H1 (cell line): ENCODE data around the gene NELFB. TPM values are rescaled to one million over a fixed set of nuclear protein-coding genes. Genes with fewer than 3 reads are reported as not detected.
A peak's percentile ranks its signal among the peaks of the same experiment; 100 is the strongest.

Experiments used
- CTCF ChIA-PET: fragments of 300-600 bp; sonication (Branson Sonifier 250); formaldehyde crosslinking; loops from one replicate; lab custom pipeline; 2021; ENCODE audit not compliant: partially characterized antibody; lab: Charles Lee
- POLR2A ChIA-PET: fragments of 300-600 bp; sonication (Branson Sonifier 250); formaldehyde crosslinking; loops from one replicate; lab custom pipeline; 2021; ENCODE audit warnings: inconsistent platforms; ENCODE audit not compliant: partially characterized antibody; lab: Charles Lee
- DNase-seq, 2 experiments: peaks; one replicate each; pipeline versions ENCODE4 v3.0.0 to v3.0.0-alpha.2; 2010 to 2022; ENCODE audit warnings: low spot score in 2 of 2, low read depth in 1 of 2, mixed read lengths in 1 of 2
- FAIRE-seq: peaks from 2 replicates; lab custom pipeline; 2011; peaks lifted over from hg19 to GRCh38; lab: Jason Lieb, UNC
- H2AFZ ChIP-seq: 2 replicates; pipeline ENCODE4 v1.8.1; 2012; ENCODE audit warnings: low read length, inconsistent platforms
- H2AK5ac ChIP-seq: 2 replicates; pipeline ENCODE4 v1.6.1; 2013; ENCODE audit warnings: low read depth, low read length
- H2BK120ac ChIP-seq: replicated peaks from 2 replicates; pipeline ENCODE3; 2013; ENCODE audit warnings: low read depth, low read length, inconsistent platforms
- H2BK12ac ChIP-seq: 2 replicates; pipeline ENCODE4 v1.6.1; 2013; ENCODE audit warnings: low read depth, low read length
- H2BK15ac ChIP-seq: 2 replicates; pipeline ENCODE4 v1.6.1; 2013; ENCODE audit warnings: low read length
- H2BK20ac ChIP-seq: 2 replicates; pipeline ENCODE4 v1.6.1; 2013; ENCODE audit warnings: low read length
- H2BK5ac ChIP-seq: 2 replicates; pipeline ENCODE4 v1.6.1; 2013; ENCODE audit warnings: low read depth, low read length
- H3K14ac ChIP-seq: 2 replicates; pipeline ENCODE4 v1.6.1; 2013; ENCODE audit warnings: inconsistent platforms; ENCODE audit not compliant: insufficient read length
- H3K18ac ChIP-seq: 2 replicates; pipeline ENCODE4 v1.6.1; 2013; ENCODE audit warnings: low read length; ENCODE audit errors: extremely low read depth
- H3K23ac ChIP-seq: 2 replicates; pipeline ENCODE4 v1.6.1; 2013; ENCODE audit warnings: inconsistent platforms; ENCODE audit not compliant: insufficient read length
- H3K23me2 ChIP-seq: 2 replicates; pipeline ENCODE4 v1.6.1; 2013; ENCODE audit warnings: low read depth, low read length
- H3K27ac ChIP-seq: 2 replicates; pipeline ENCODE4 v1.6.1; 2011; ENCODE audit warnings: low read depth, low read length, inconsistent platforms
- H3K27me3 ChIP-seq, 4 experiments: replicated peaks in 1 of 4; 1 replicate in 1 of 4; 2 replicates in 3 of 4; pipeline versions ENCODE4 v1.6.1 to v1.8.1; 2011 to 2013; ENCODE audit warnings: low read length in 3 of 4, mild to moderate bottlenecking in 3 of 4, inconsistent platforms in 2 of 4, mixed read lengths in 2 of 4, moderate library complexity in 1 of 4; ENCODE audit not compliant: control insufficient read depth in 3 of 4, insufficient read depth in 3 of 4; ENCODE audit errors: extremely low read depth in 1 of 4
- H3K36me3 ChIP-seq, 4 experiments: 2 replicates each; pipeline versions ENCODE4 v1.6.1 to v1.8.1; 2011 to 2013; ENCODE audit warnings: mild to moderate bottlenecking in 4 of 4, low read length in 3 of 4, moderate library complexity in 2 of 4, control low read depth in 1 of 4, inconsistent platforms in 1 of 4; ENCODE audit not compliant: insufficient read depth in 4 of 4, control insufficient read depth in 2 of 4
- H3K4ac ChIP-seq: replicated peaks from 2 replicates; pipeline ENCODE3; 2013; ENCODE audit warnings: low read length, low read depth, mixed read lengths, inconsistent platforms; ENCODE audit not compliant: insufficient read length
- H3K4me1 ChIP-seq, 4 experiments: replicated peaks in 1 of 4; 1 replicate in 1 of 4; 2 replicates in 3 of 4; pipeline versions ENCODE4 v1.6.1 to v1.8.1; 2011 to 2013; ENCODE audit warnings: low read length in 3 of 4, inconsistent platforms in 2 of 4, mixed read lengths in 1 of 4; ENCODE audit not compliant: insufficient read depth in 4 of 4, control insufficient read depth in 3 of 4
- H3K4me2 ChIP-seq, 2 experiments: 2 replicates each; pipeline versions ENCODE4 v1.6.1 to v1.8.1; 2011 to 2013; ENCODE audit warnings: low read depth in 2 of 2, low read length in 2 of 2, control low read depth in 1 of 2, inconsistent platforms in 1 of 2, mild to moderate bottlenecking in 1 of 2; ENCODE audit not compliant: insufficient read depth in 1 of 2
- H3K4me3 ChIP-seq, 4 experiments: fragments of 200-600, 300-600 bp in 1 of 4; sonication (generic), shearing (Covaris generic), sonication (Bioruptor Twin) in 1 of 4; 2 replicates each; pipeline versions ENCODE4 v1.5.1 to v1.8.1; 2011 to 2016; ENCODE audit warnings: low read length in 4 of 4, low read depth in 3 of 4, control low read depth in 2 of 4, inconsistent platforms in 2 of 4, mild to moderate bottlenecking in 2 of 4, mixed read lengths in 1 of 4, moderate library complexity in 1 of 4; ENCODE audit not compliant: insufficient read depth in 2 of 4; ENCODE audit errors: extremely low read depth in 1 of 4
- H3K56ac ChIP-seq: replicated peaks from 2 replicates; pipeline ENCODE3; 2013; ENCODE audit warnings: low read depth, mild to moderate bottlenecking, mixed read lengths, low read length, inconsistent platforms; ENCODE audit not compliant: insufficient read length
- H3K79me1 ChIP-seq: 2 replicates; pipeline ENCODE4 v1.6.1; 2013; ENCODE audit warnings: low read depth, low read length, control low read depth
- H3K79me2 ChIP-seq, 2 experiments: 2 replicates each; pipeline versions ENCODE4 v1.6.1 to v1.8.1; 2012 to 2013; ENCODE audit warnings: low read length in 2 of 2, mild to moderate bottlenecking in 2 of 2, inconsistent platforms in 1 of 2; ENCODE audit not compliant: insufficient read depth in 2 of 2, control insufficient read depth in 1 of 2
- H3K9ac ChIP-seq, 4 experiments: replicated peaks in 1 of 4; 1 replicate in 1 of 4; 2 replicates in 3 of 4; pipeline versions ENCODE4 v1.6.1 to v1.8.1; 2011 to 2013; ENCODE audit warnings: low read depth in 3 of 4, low read length in 3 of 4, control low read depth in 2 of 4, mild to moderate bottlenecking in 2 of 4, moderate library complexity in 2 of 4, inconsistent platforms in 1 of 4; ENCODE audit errors: extremely low read depth in 1 of 4
- H3K9me3 ChIP-seq, 2 experiments: 2 replicates each; pipeline versions ENCODE4 v1.6.1 to v1.8.1; 2012 to 2013; ENCODE audit warnings: mild to moderate bottlenecking in 2 of 2, moderate library complexity in 2 of 2, control low read depth in 1 of 2, inconsistent platforms in 1 of 2, low read depth in 1 of 2, low read length in 1 of 2, mixed read lengths in 1 of 2; ENCODE audit not compliant: insufficient read depth in 2 of 2
- H4K20me1 ChIP-seq, 2 experiments: replicated peaks in 1 of 2; 2 replicates each; pipeline versions ENCODE3 to v1.8.1; 2011 to 2013; ENCODE audit warnings: inconsistent platforms in 2 of 2, low read length in 2 of 2, mild to moderate bottlenecking in 1 of 2; ENCODE audit not compliant: insufficient read depth in 2 of 2, control insufficient read depth in 1 of 2
- H4K5ac ChIP-seq: 2 replicates; pipeline ENCODE4 v1.6.1; 2013; ENCODE audit warnings: low read length, low read depth, mixed read lengths, inconsistent platforms; ENCODE audit not compliant: insufficient read length
- H4K8ac ChIP-seq: 2 replicates; pipeline ENCODE4 v1.8.0; 2013; ENCODE audit warnings: mild to moderate bottlenecking, moderate library complexity, low read length, inconsistent platforms; ENCODE audit not compliant: insufficient read depth; ENCODE audit errors: extremely low read depth
- H4K91ac ChIP-seq: replicated peaks from 2 replicates; pipeline ENCODE3; 2013; ENCODE audit warnings: low read length, mixed read lengths, inconsistent platforms; ENCODE audit not compliant: insufficient read length
- BRCA1 ChIP-seq: IDR thresholded peaks from 2 replicates; pipeline ENCODE4 v1.6.1; 2012; ENCODE audit warnings: low read depth, low read length, improper control_type of control experiment
- CREB1 ChIP-seq: IDR thresholded peaks from 2 replicates; pipeline ENCODE4 v1.6.1; 2012; ENCODE audit warnings: inconsistent platforms
- KDM1A ChIP-seq: fragments of 200-600, 300-600 bp; sonication (generic); IDR thresholded peaks from 2 replicates; pipeline ENCODE4 v1.7.1; 2016; ENCODE audit warnings: mild to moderate bottlenecking, low read length, borderline replicate concordance
- TAF1 ChIP-seq: IDR thresholded peaks from 2 replicates; pipeline ENCODE4 v1.6.1; 2011; ENCODE audit warnings: mild to moderate bottlenecking, low read depth, low read length
- WGBS, 2 experiments: shearing (Covaris generic) in 1 of 2; methylation state at CpG; one replicate each; pipeline versions ENCODE4 v1.1.6 to v1.1.7; 2013 to 2015; ENCODE audit warnings: low lambda C conversion rate in 2 of 2, mixed read lengths in 2 of 2, inconsistent platforms in 1 of 2, low coverage in 1 of 2, missing lambda C conversion rate in 1 of 2; ENCODE audit not compliant: insufficient replicate concordance in 2 of 2, insufficient coverage in 1 of 2, insufficient read length in 1 of 2; ENCODE audit errors: extremely low coverage in 1 of 2, missing lambda C conversion rate in 1 of 2; 5-methylcytosine and 5-hydroxymethylcytosine counted together
- polyA plus RNA-seq, 7 experiments: library from polyadenylated mRNA; depleted of rRNA in 3 of 7; stranded (reverse) in 5 of 7; unstranded in 2 of 7; fragments of >200 nt in 5 of 7; fragments of 200-250 nt in 2 of 7; gene quantifications; 1 replicate in 5 of 7; 2 replicates in 1 of 7; 4 replicates in 1 of 7; pipeline versions ENCODE4 v1.2.1 to v1.2.3, GENCODE V29; 2011 to 2013; ENCODE audit warnings: missing spikeins in 2 of 7, mixed read lengths in 2 of 7
- total RNA-seq: library from RNA; stranded (reverse); fragmentation: NEBNext Ultra II Directional; extraction: Animal tissue kit (Norgen Biotek cat#: 25700); gene quantifications from 2 replicates; pipeline ENCODE4 v1.2.1, GENCODE V29; 2021

The NELFB gene
- total and polyA plus RNA-seq, 2 of the 8 experiments (the other 6 are each of a cell fraction or from before 2014, with no cell fraction given): 57.6 to 78.0 TPM

DNA sequence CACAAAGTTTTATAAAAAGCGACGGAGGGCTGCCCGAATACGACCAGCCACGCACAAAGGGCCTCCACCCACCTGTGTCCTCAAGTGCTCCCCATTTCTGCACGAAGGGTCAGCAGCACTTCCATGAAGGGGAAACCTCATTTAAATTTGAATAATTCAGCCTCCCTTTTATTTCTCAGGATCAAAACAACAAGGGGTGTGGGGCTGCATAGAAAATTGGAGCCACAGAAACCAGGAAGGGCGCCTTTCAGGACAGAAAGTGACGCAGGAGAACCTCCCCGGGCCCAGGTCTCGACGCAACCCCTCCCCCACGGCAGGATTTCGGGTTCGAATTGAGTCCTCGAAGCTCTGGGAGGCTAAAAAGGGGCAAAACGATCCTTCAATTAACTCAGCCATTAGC lies 44.8 kb downstream of the NELFB start:
- DNase-seq: peak in 1 of 2 experiments; percentile 71
- H3K4me2 ChIP-seq: peak overlapping the region; percentile 87 to 98
- POLR2A ChIA-PET: interaction anchor here (0.6 to 10.0 kb wide), 8 partner anchors 16 to 162 kb away, joined by 3 to 129 read pairs (median 5); partner anchors contain the start of gene TOR4A
- no peak overlapping the region for H4K8ac ChIP-seq
- H3K14ac ChIP-seq: no peak overlapping the region
- H2BK15ac ChIP-seq: no peak overlapping the region
- H3K23me2 ChIP-seq: peaks cover 15% of the 10 kb centered on the region
- no peak overlapping the region for H2BK20ac ChIP-seq
- H3K9me3 ChIP-seq: no peaks in the 10 kb centered on the region
- H4K91ac ChIP-seq: no peak overlapping the region
- WGBS, 2 experiments: 4% methylated on average over 16 of the region's 16 CpGs; no CpG with 5 or more reads in 1 of the 2 experiments
- no peak for FAIRE-seq
- H3K79me2 ChIP-seq: peaks cover 0 to 3% of the 10 kb centered on the region in 2 experiments; a peak in 1 of 4 replicates
- peaks cover 0 to 30% (median 13%) of the 10 kb centered on the region in 4 experiments; a peak in 5 of 7 replicates for H3K27me3 ChIP-seq
- TF ChIP-seq CREB1: peak; percentile 68
- no peak for TF ChIP-seq BRCA1
- no peak for TF ChIP-seq KDM1A
- 0 out of 2 replicates have a peak, but pooled peaks have one; percentile 24 for TF ChIP-seq TAF1
- H2AFZ ChIP-seq: no peak overlapping the region
- H2BK5ac ChIP-seq: 0 out of 2 replicates have a peak overlapping the region, but pooled peaks have one; percentile 30
- H2AK5ac ChIP-seq: no peak overlapping the region
- H3K4me3 ChIP-seq: peak overlapping the region; percentile 83 to 97 (median 84)
- peaks cover 3% of the 10 kb centered on the region for H3K79me1 ChIP-seq
- peaks cover 3 to 11% of the 10 kb centered on the region in 2 experiments for H4K20me1 ChIP-seq
- no peak overlapping the region for H3K27ac ChIP-seq
- no peak overlapping the region for H3K18ac ChIP-seq
- H3K36me3 ChIP-seq: no peaks in the 10 kb centered on the region
- H3K4me1 ChIP-seq: peaks cover 3 to 48% (median 41%) of the 10 kb centered on the region in 4 experiments
- no peak overlapping the region for H2BK12ac ChIP-seq
- no peak overlapping the region for H3K23ac ChIP-seq
- CTCF ChIA-PET: interaction anchor here (0.5 to 1.9 kb wide), 4 partner anchors 13 to 19 kb away, joined by 3 to 5 read pairs (median 4); no protein-coding TSS in a partner anchor
- H4K5ac ChIP-seq: peak overlapping the region; percentile 36
- no peak overlapping the region for H3K4ac ChIP-seq
- no peak overlapping the region for H3K56ac ChIP-seq
- no peak overlapping the region for H2BK120ac ChIP-seq
- H3K9ac ChIP-seq: peak overlapping the region in 1 of 4 experiments; percentile 38; a peak in 3 of 7 replicates
